GM18508 (cell line): ENCODE results near the gene OR2T8.

ENCODE experiments used
- ATAC-seq: cut with Tn5 transposase; IDR thresholded peaks from one replicate; pipeline ENCODE4 v1.9.1; 2021; ENCODE audit warnings: moderate number of reproducible peaks; ENCODE audit not compliant: insufficient read depth, unreplicated experiment

OR2T8 gene

DNA sequence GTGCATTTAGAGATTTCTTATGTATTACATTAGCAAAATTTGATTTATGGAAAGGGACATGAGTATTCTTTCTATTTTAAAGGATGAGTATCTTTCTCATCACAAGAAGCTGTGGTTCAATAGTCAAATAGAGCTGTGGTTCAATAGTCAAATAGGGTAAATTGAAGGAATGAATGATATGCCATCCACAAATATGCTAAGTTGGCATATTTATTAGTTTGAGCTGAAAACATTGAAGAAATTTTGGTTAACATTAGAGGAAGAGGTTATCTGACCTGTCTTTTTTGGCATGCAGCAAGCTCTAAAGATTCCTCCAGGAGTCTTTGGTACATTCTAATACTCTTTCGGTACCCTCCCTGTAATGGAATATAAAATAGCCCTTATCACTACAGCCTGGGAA is 33.4 kb downstream of the OR2T8 start:
- ATAC-seq: no peak

DNA sequence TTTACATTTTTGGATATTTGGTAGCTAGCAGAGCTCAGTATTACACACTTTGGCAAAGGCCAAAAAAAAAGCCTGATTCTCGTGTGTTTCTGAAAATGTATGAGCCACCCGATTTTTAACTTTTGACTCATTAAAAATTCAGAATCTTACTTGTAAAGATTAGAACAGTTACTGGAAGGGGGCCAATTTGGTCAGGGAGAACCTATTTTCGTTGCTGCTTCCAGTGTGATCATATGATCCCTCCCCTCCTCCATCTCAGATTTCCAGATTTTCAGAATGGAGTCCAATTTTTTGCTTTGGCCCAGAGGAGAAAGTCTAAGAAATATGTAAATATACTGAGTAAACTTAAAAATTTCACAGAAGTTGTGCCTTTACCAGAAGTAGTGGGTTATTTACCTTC is 41.7 kb downstream of the OR2T8 start:
- no peak for ATAC-seq

DNA sequence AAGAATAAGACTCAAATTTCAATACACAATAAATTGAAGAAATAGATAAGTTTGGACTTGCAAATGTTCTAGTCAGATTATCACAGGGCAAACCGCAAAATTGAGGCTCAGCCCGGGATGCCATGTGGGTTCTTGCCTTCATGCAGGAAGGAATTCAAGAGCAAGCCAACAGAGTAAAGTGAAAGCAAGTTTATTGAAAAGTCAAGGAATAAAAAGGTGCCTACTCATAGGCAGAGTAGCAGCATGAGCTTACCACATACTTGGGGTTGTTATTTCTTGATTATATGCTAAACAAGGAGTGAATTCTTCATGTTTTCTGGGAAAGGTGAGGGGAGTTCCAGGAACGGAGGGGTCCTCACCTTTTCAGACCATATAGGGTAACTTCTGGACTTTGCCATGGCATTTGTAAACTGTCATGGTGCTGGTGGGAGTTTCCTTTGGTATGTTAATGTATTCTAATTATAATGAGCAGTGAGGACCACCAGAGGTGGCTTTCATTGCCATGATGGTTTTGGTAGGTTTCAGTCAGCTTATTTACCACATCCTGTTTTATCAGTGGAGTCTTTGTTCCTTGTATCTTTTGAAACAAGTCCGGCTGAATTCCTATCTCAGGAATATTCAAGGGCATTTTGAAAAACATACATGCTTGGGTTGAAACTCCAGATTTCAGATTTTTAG is 43.0 kb downstream of the OR2T8 start:
- no peak for ATAC-seq

DNA sequence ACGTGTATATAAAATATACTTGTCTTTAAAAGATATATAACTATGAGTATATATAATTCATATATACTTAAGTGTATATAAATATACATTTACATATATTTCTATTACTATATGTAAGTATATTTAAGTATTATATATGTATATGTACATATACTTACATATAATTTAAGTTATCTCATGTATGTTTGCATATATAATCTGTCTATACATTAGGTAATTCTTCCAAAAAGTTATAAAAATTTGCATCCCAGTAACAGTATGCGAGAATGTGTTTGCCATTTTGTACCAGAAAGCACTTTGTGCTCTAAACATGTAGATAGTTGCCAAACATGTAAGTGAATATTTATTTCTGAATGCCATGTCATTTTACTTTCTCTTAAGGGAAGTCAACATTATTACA is 44.9 kb downstream of the OR2T8 start, which contains the start of gene OR2AK2:
Gene OR2AK2, plus strand, starts transcription at position 301 of the 400 bp plus-strand sequence. CDS start 144 bp downstream, outside the sequence.
- no peak for ATAC-seq

DNA sequence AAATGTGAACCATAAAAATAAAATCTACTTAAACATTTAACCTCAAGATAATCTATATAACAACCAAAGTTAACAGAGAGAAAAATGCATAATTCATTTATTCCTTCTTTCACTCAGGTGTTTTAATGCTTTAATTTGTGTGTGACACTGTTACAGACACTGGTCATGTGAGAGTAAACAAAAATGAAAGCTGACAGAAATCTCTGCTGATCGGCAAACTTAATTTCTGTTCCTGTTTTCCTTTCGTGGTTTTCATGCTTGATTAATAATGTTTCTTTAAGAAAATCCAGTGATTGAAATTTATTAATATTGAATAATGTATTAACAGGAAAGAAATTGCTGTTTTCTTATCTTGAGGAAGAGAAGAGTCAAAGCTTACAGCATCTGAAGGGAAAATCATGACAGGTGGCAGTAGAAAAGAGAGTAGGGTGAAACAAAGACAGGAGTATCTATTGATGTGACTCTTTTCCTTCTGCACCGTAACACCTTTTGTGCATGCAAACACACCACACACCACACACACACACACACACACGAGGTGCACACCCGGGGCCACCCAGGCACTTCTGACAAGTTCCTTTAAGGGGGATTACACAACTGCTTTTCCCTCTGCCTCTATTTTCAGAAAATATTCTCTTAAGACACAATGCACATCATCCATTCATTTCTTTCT is 46.6 kb downstream of the OR2T8 start:
- ATAC-seq: no peak
